Caco-2 (cell line): ENCODE results near the gene SLC24A4. TPM values are rescaled to one million over a fixed set of nuclear protein-coding genes. Genes with fewer than 3 reads are reported as not detected.

Experiments
- BruUV-seq: library from RNA; stranded (reverse); fragments of 400-500 nt; replicated peaks from 2 replicates; lab custom pipeline; 2021; lab: Mats Ljungman, UMichigan
- CTCF ChIA-PET: fragments of 300-600 bp; sonication (Branson Sonifier 250); formaldehyde crosslinking; loops from one replicate; lab custom pipeline; 2022; ENCODE audit warnings: antibody characterized with exemption; lab: Charles Lee
- POLR2A ChIA-PET: fragments of 300-600 bp; sonication (Branson Sonifier 250); formaldehyde crosslinking; loops from one replicate; lab custom pipeline; 2022; ENCODE audit warnings: antibody characterized with exemption; lab: Charles Lee
- DNase-seq, 2 experiments: peaks; one replicate each; pipeline versions ENCODE4 v3.0.0 to v3.0.0-alpha.2; 2020 to 2022
- H3K27me3 ChIP-seq: replicated peaks from 2 replicates; pipeline ENCODE4 v1.6.0; 2011; ENCODE audit warnings: low read length; ENCODE audit not compliant: control insufficient read depth, insufficient read depth
- H3K36me3 ChIP-seq: 2 replicates; pipeline ENCODE4 v1.5.1; 2011; ENCODE audit warnings: low read length; ENCODE audit not compliant: control insufficient read depth, insufficient read depth
- H3K4me1 ChIP-seq: fragments of 250-450 bp; sonication (Bioruptor Pico); 2 replicates; pipeline ENCODE4 v1.5.1; 2020; ENCODE audit warnings: mild to moderate bottlenecking
- H3K4me3 ChIP-seq: 2 replicates; pipeline ENCODE4 v1.5.1; 2011; ENCODE audit warnings: low read depth, mild to moderate bottlenecking, control low read depth, low read length
- H3K9me3 ChIP-seq: fragments of 250-450 bp; sonication (Bioruptor Pico); 2 replicates; pipeline ENCODE4 v1.5.1; 2020; ENCODE audit warnings: mild to moderate bottlenecking, moderate library complexity
- H3K27ac Mint-ChIP-seq: one replicate; pipeline ENCODE4 v1.8.0; 2022; ENCODE audit warnings: mixed read lengths; ENCODE audit not compliant: unreplicated experiment
- H3K27me3 Mint-ChIP-seq: one replicate; pipeline ENCODE4 v1.8.0; 2022; ENCODE audit warnings: mixed read lengths; ENCODE audit not compliant: insufficient read depth, unreplicated experiment
- H3K36me3 Mint-ChIP-seq: one replicate; pipeline ENCODE4 v1.8.0; 2022; ENCODE audit warnings: mild to moderate bottlenecking, mixed read lengths; ENCODE audit not compliant: insufficient read depth, unreplicated experiment
- H3K4me1 Mint-ChIP-seq: one replicate; pipeline ENCODE4 v1.8.0; 2022; ENCODE audit warnings: low read depth, mixed read lengths; ENCODE audit not compliant: unreplicated experiment
- H3K4me3 Mint-ChIP-seq: one replicate; pipeline ENCODE4 v1.8.0; 2022; ENCODE audit warnings: mild to moderate bottlenecking, moderate library complexity, mixed read lengths; ENCODE audit not compliant: unreplicated experiment
- H3K9me3 Mint-ChIP-seq: one replicate; pipeline ENCODE4 v1.8.0; 2022; ENCODE audit warnings: mixed read lengths; ENCODE audit not compliant: unreplicated experiment
- CTCF ChIP-seq, 2 experiments: fragments of 200-600 bp in 1 of 2; IDR thresholded peaks; 1 replicate in 1 of 2; 2 replicates in 1 of 2; pipeline versions ENCODE4 v1.5.1 to v1.8.0; 2011 to 2022; ENCODE audit warnings: antibody characterized with exemption in 1 of 2, control low read depth in 1 of 2, inconsistent platforms in 1 of 2, low read depth in 1 of 2, low read length in 1 of 2, mild to moderate bottlenecking in 1 of 2, moderate library complexity in 1 of 2; ENCODE audit not compliant: insufficient read depth in 1 of 2, severe bottlenecking in 1 of 2, unreplicated experiment in 1 of 2
- intact Hi-C: fragments of 100-400 bp; cut with micrococcal nuclease; formaldehyde crosslinking; loops from one replicate; pipeline ENCODE4 v1.10.0; 2022; ENCODE audit not compliant: unreplicated experiment
- total RNA-seq: library from RNA; stranded (reverse); gene quantifications from 2 replicates; pipeline ENCODE4 v1.2.3, GENCODE V29; 2022

SLC24A4 gene
- total RNA-seq, 1 experiment from 2014 or later: not detected

- Mint-ChIP-seq H3K4me3 (no peak overlapping the region), H3K27ac (no peak overlapping the region), H3K9me3 (peaks cover 10% of the 10 kb centered on the region), H3K36me3 (peaks cover 12% of the 10 kb centered on the region), H3K4me1 (no peaks in the 10 kb centered on the region), H3K27me3 (no peaks in the 10 kb centered on the region)
- no peak for DNase-seq
- no TSS peak for BruUV-seq
- Histone ChIP-seq H3K27me3 (no peaks in the 10 kb centered on the region), H3K9me3 (no peaks in the 10 kb centered on the region), H3K4me1 (no peaks in the 10 kb centered on the region), H3K36me3 (no peaks in the 10 kb centered on the region), H3K4me3 (no peak overlapping the region)
- no peak for TF ChIP-seq CTCF (IDR thresholded peaks at IDR 0.05; ENCODE audit: insufficient read depth in 1 of 2, low read depth in 1 of 2, low read length in 1 of 2, severe bottlenecking in 1 of 2, unreplicated experiment in 1 of 2)
- ChIA-PET POLR2A (no interaction called here), CTCF (no interaction called here)
- intact Hi-C loops: no loop called here
Measured at GRCh38 chr14:92521058-92521415, 198.1 kb downstream of the SLC24A4 start.

- Mint-ChIP-seq H3K36me3 (peaks cover 7% of the 10 kb centered on the region), H3K27me3 (no peaks in the 10 kb centered on the region), H3K4me3 (no peak overlapping the region), H3K27ac (no peak overlapping the region), H3K4me1 (no peaks in the 10 kb centered on the region), H3K9me3 (peaks cover 10% of the 10 kb centered on the region)
- intact Hi-C loops: no loop called here
- ChIA-PET POLR2A (no interaction called here), CTCF (interaction anchor here (0.6 to 0.7 kb wide), 2 partner anchors 627 to 1588 kb away, joined by 3 to 4 read pairs; no protein-coding TSS in a partner anchor)
- no peak for TF ChIP-seq CTCF (IDR thresholded peaks at IDR 0.05; ENCODE audit: insufficient read depth in 1 of 2, low read depth in 1 of 2, low read length in 1 of 2, severe bottlenecking in 1 of 2, unreplicated experiment in 1 of 2)
- Histone ChIP-seq H3K27me3 (no peaks in the 10 kb centered on the region), H3K4me3 (no peak overlapping the region), H3K4me1 (no peaks in the 10 kb centered on the region), H3K36me3 (no peaks in the 10 kb centered on the region), H3K9me3 (no peaks in the 10 kb centered on the region)
- BruUV-seq: no TSS peak
- DNase-seq: no peak
Measured at GRCh38 chr14:92523752-92524151, 200.8 kb downstream of the SLC24A4 start.

- H3K36me3 ChIP-seq: no peaks in the 10 kb centered on the region
- H3K4me1 ChIP-seq: no peaks in the 10 kb centered on the region
- peaks cover 10% of the 10 kb centered on the region for H3K9me3 Mint-ChIP-seq
- H3K27me3 ChIP-seq: no peaks in the 10 kb centered on the region
- no peaks in the 10 kb centered on the region for H3K9me3 ChIP-seq
- no peak overlapping the region for H3K4me3 ChIP-seq
- peaks cover 7% of the 10 kb centered on the region for H3K36me3 Mint-ChIP-seq
- CTCF ChIA-PET: interaction anchor here (0.6 kb wide), 1 partner anchor 1587 kb away, joined by 4 read pairs; no protein-coding TSS in a partner anchor
- no TSS peak for BruUV-seq
- intact Hi-C loops: no loop called here
- no peak for DNase-seq
- H3K27me3 Mint-ChIP-seq: no peaks in the 10 kb centered on the region
- POLR2A ChIA-PET: interaction anchor here (0.6 kb wide), 1 partner anchor 217 kb away, joined by 5 read pairs; no protein-coding TSS in a partner anchor
- no peak overlapping the region for H3K4me3 Mint-ChIP-seq
- no peak for TF ChIP-seq CTCF (IDR thresholded peaks at IDR 0.05; ENCODE audit: insufficient read depth in 1 of 2, low read depth in 1 of 2, low read length in 1 of 2, severe bottlenecking in 1 of 2, unreplicated experiment in 1 of 2)
- H3K27ac Mint-ChIP-seq: no peak overlapping the region
- no peaks in the 10 kb centered on the region for H3K4me1 Mint-ChIP-seq
Measured at GRCh38 chr14:92524602-92525185, 201.7 kb downstream of the SLC24A4 start.
